ENCODE data around the gene ZBTB38. TPM values are rescaled to one million over a fixed set of nuclear protein-coding genes. Genes with fewer than 3 reads are reported as not detected.
A peak's percentile ranks its signal among the peaks of the same experiment; 100 is the strongest.

The ZBTB38 gene
- total and polyA plus RNA-seq, 2 experiments from 2014 or later = 112 to 175 TPM

- 2 to 5% methylated on average over 3 of the region's 3 CpGs for WGBS, 2 experiments (ENCODE audit: low coverage in 1 of 2, low lambda C conversion rate in 2 of 2, missing lambda C conversion rate in 2 of 2)
- Histone ChIP-seq H3K9me3 (ENCODE audit: low read depth) (no peaks in the 10 kb centered on the region), H3K4me1 (ENCODE audit: insufficient read depth) (peaks cover 84% of the 10 kb centered on the region), H3K4me2 (ENCODE audit: unreplicated experiment) (peak overlapping the region; percentile 89), H2AFZ (no peak overlapping the region), H3K79me2 (ENCODE audit: insufficient read depth) (peaks cover 86% of the 10 kb centered on the region), H3F3A (ENCODE audit: insufficient read depth) (peaks cover 88% of the 10 kb centered on the region), H4K20me1 (ENCODE audit: insufficient read depth) (no peaks in the 10 kb centered on the region), H3K9ac (peak overlapping the region; percentile 93), H3K36me3 (ENCODE audit: low read depth) (peaks cover 30% of the 10 kb centered on the region), H3K27me3 (replicated peaks; ENCODE audit: insufficient read depth) (no peaks in the 10 kb centered on the region), H3K4me3 (peak overlapping the region; percentile 88), H3K27ac (peak overlapping the region; percentile 92), H3K9me2 (ENCODE audit: insufficient read depth) (no peaks in the 10 kb centered on the region)
- peak; percentile 82 for DNase-seq
- in situ Hi-C loops (cut with MboI) = no loop called here
- TF ChIP-seq EZH2phosphoT487 (IDR thresholded peaks at IDR 0.05; ENCODE audit: insufficient read depth, low read depth) (no peak), EZH2 (IDR thresholded peaks at IDR 0.05; ENCODE audit: insufficient read depth, poor library complexity, severe bottlenecking) (no peak)
These were observed 36.7 kb downstream of the ZBTB38 start for GRCh38 chr3:141405025-141405424.

GRCh38 chr3:141405591-141405990 is 37.3 kb downstream of the ZBTB38 start:
- H3K9ac ChIP-seq = peak overlapping the region; percentile 93
- H3K27me3 ChIP-seq (replicated peaks; ENCODE audit: insufficient read depth) = no peaks in the 10 kb centered on the region
- H3K4me2 ChIP-seq (ENCODE audit: unreplicated experiment) = peak overlapping the region; percentile 89
- peaks cover 85% of the 10 kb centered on the region for H3K4me1 ChIP-seq (ENCODE audit: insufficient read depth)
- H3K36me3 ChIP-seq (ENCODE audit: low read depth) = peaks cover 30% of the 10 kb centered on the region
- no peak overlapping the region for H2AFZ ChIP-seq
- H3K9me2 ChIP-seq (ENCODE audit: insufficient read depth) = no peaks in the 10 kb centered on the region
- H3K79me2 ChIP-seq (ENCODE audit: insufficient read depth) = peaks cover 88% of the 10 kb centered on the region
- H3F3A ChIP-seq (ENCODE audit: insufficient read depth) = peaks cover 88% of the 10 kb centered on the region
- no peaks in the 10 kb centered on the region for H4K20me1 ChIP-seq (ENCODE audit: insufficient read depth)
- H3K27ac ChIP-seq = peak overlapping the region; percentile 92
- peak; percentile 59 for DNase-seq
- TF ChIP-seq EZH2 (IDR thresholded peaks at IDR 0.05; ENCODE audit: insufficient read depth, poor library complexity, severe bottlenecking) (no peak), EZH2phosphoT487 (IDR thresholded peaks at IDR 0.05; ENCODE audit: insufficient read depth, low read depth) (no peak)
- in situ Hi-C loops (cut with MboI) = no loop called here
- 48 to 57% methylated on average over 4 of the region's 4 CpGs for WGBS, 2 experiments (ENCODE audit: low coverage in 1 of 2, low lambda C conversion rate in 2 of 2, missing lambda C conversion rate in 2 of 2)
- peak overlapping the region; percentile 88 for H3K4me3 ChIP-seq
- H3K9me3 ChIP-seq (ENCODE audit: low read depth) = no peaks in the 10 kb centered on the region

- peaks cover 88% of the 10 kb centered on the region for H3K79me2 ChIP-seq (ENCODE audit: insufficient read depth)
- peak overlapping the region; percentile 93 for H3K9ac ChIP-seq
These were observed 38.0 kb downstream of the ZBTB38 start for GRCh38 chr3:141406265-141406664.

GRCh38 chr3:141407047-141407446 is 38.7 kb downstream of the ZBTB38 start:
- peak overlapping the region; percentile 92 for H3K27ac ChIP-seq
- H3K27me3 ChIP-seq (replicated peaks; ENCODE audit: insufficient read depth) = no peaks in the 10 kb centered on the region
- peaks cover 30% of the 10 kb centered on the region for H3K36me3 ChIP-seq (ENCODE audit: low read depth)
- H3K9ac ChIP-seq = peak overlapping the region; percentile 93
- peak overlapping the region; percentile 89 for H3K4me2 ChIP-seq (ENCODE audit: unreplicated experiment)
- H4K20me1 ChIP-seq (ENCODE audit: insufficient read depth) = no peaks in the 10 kb centered on the region
- H3K9me2 ChIP-seq (ENCODE audit: insufficient read depth) = no peaks in the 10 kb centered on the region
- in situ Hi-C loops (cut with MboI) = no loop called here
- H2AFZ ChIP-seq = no peak overlapping the region
- peak; percentile 99 for DNase-seq
- no peak for TF ChIP-seq EZH2phosphoT487 (IDR thresholded peaks at IDR 0.05; ENCODE audit: insufficient read depth, low read depth)
- H3K9me3 ChIP-seq (ENCODE audit: low read depth) = no peaks in the 10 kb centered on the region
- peak overlapping the region; percentile 88 for H3K4me3 ChIP-seq
- 1% methylated on average over 4 of the region's 4 CpGs for WGBS, 2 experiments (ENCODE audit: low coverage in 1 of 2, low lambda C conversion rate in 2 of 2, missing lambda C conversion rate in 2 of 2)
- H3K4me1 ChIP-seq (ENCODE audit: insufficient read depth) = peaks cover 86% of the 10 kb centered on the region
- H3F3A ChIP-seq (ENCODE audit: insufficient read depth) = peaks cover 89% of the 10 kb centered on the region
- peaks cover 87% of the 10 kb centered on the region for H3K79me2 ChIP-seq (ENCODE audit: insufficient read depth)

More at GRCh38 chr3:141406265-141406664, 38.0 kb downstream of the ZBTB38 start:
- Histone ChIP-seq H3K4me3 (peak overlapping the region; percentile 88), H3F3A (ENCODE audit: insufficient read depth) (peaks cover 88% of the 10 kb centered on the region), H3K4me2 (ENCODE audit: unreplicated experiment) (peak overlapping the region; percentile 89), H3K4me1 (ENCODE audit: insufficient read depth) (peaks cover 85% of the 10 kb centered on the region), H2AFZ (no peak overlapping the region), H4K20me1 (ENCODE audit: insufficient read depth) (no peaks in the 10 kb centered on the region), H3K9me3 (ENCODE audit: low read depth) (no peaks in the 10 kb centered on the region), H3K9me2 (ENCODE audit: insufficient read depth) (no peaks in the 10 kb centered on the region), H3K36me3 (ENCODE audit: low read depth) (peaks cover 30% of the 10 kb centered on the region), H3K27me3 (replicated peaks; ENCODE audit: insufficient read depth) (no peaks in the 10 kb centered on the region), H3K27ac (peak overlapping the region; percentile 92)
- WGBS, 2 experiments (ENCODE audit: low coverage in 1 of 2, low lambda C conversion rate in 2 of 2, missing lambda C conversion rate in 2 of 2) = 96 to 100% methylated on average over 2 of the region's 2 CpGs
- in situ Hi-C loops (cut with MboI) = no loop called here
- DNase-seq = no peak
- TF ChIP-seq EZH2phosphoT487 (IDR thresholded peaks at IDR 0.05; ENCODE audit: insufficient read depth, low read depth) (no peak), EZH2 (IDR thresholded peaks at IDR 0.05; ENCODE audit: insufficient read depth, poor library complexity, severe bottlenecking) (no peak)

GRCh38 chr3:141407825-141408224 is 39.5 kb downstream of the ZBTB38 start:
- Histone ChIP-seq H3K9me2 (ENCODE audit: insufficient read depth) (no peaks in the 10 kb centered on the region), H3K9me3 (ENCODE audit: low read depth) (no peaks in the 10 kb centered on the region), H3K27ac (peak overlapping the region; percentile 92), H3K79me2 (ENCODE audit: insufficient read depth) (peaks cover 90% of the 10 kb centered on the region), H3F3A (ENCODE audit: insufficient read depth) (peaks cover 97% of the 10 kb centered on the region), H3K4me3 (no peak overlapping the region), H3K27me3 (replicated peaks; ENCODE audit: insufficient read depth) (no peaks in the 10 kb centered on the region), H3K36me3 (ENCODE audit: low read depth) (peaks cover 30% of the 10 kb centered on the region), H4K20me1 (ENCODE audit: insufficient read depth) (no peaks in the 10 kb centered on the region), H3K4me2 (ENCODE audit: unreplicated experiment) (peak overlapping the region; percentile 49), H3K9ac (peak overlapping the region; percentile 65), H3K4me1 (ENCODE audit: insufficient read depth) (peaks cover 93% of the 10 kb centered on the region), H2AFZ (no peak overlapping the region)
- no peak for TF ChIP-seq EZH2 (IDR thresholded peaks at IDR 0.05; ENCODE audit: insufficient read depth, poor library complexity, severe bottlenecking)
- no peak for TF ChIP-seq EZH2phosphoT487 (IDR thresholded peaks at IDR 0.05; ENCODE audit: insufficient read depth, low read depth)
- in situ Hi-C loops (cut with MboI) = no loop called here
- WGBS, 2 experiments (ENCODE audit: low coverage in 1 of 2, low lambda C conversion rate in 2 of 2, missing lambda C conversion rate in 2 of 2) = 89% methylated on average over 2 of the region's 2 CpGs
- DNase-seq = no peak

Data from GM23248 (cell line).